Measurements from ENCODE around the gene TSPAN4. TPM values are rescaled to one million over a fixed set of nuclear protein-coding genes. Genes with fewer than 3 reads are reported as not detected.

TSPAN4 gene
- total RNA-seq, 2 experiments from 2014 or later: 9.4 to 12.1 TPM

GRCh38 chr11:833114-833791 lies 9.4 kb upstream of the TSPAN4 start:
- Histone ChIP-seq H3K4me1 (ENCODE audit: insufficient read depth, low read length, poor library complexity, severe bottlenecking) (peaks cover 19% of the 10 kb centered on the region), H3K9me2 (ENCODE audit: insufficient read depth, low read length) (no peaks in the 10 kb centered on the region), H3K9me3 (ENCODE audit: low read length) (no peaks in the 10 kb centered on the region), H2AFZ (ENCODE audit: low read length) (no peak overlapping the region), H3K4me3 (ENCODE audit: low read depth, low read length, poor library complexity, severe bottlenecking) (no peak overlapping the region), H4K20me1 (ENCODE audit: insufficient read depth, low read length) (0 out of 2 replicates have a peak, but pooled peaks cover 3% of the 10 kb centered on the region), H3K79me2 (ENCODE audit: insufficient read depth, low read depth, low read length) (no peaks in the 10 kb centered on the region), H3K36me3 (ENCODE audit: insufficient read depth, low read length) (peaks cover 8% of the 10 kb centered on the region; the same call in 1 of the 2 replicates), H3K4me2 (ENCODE audit: low read length) (no peak overlapping the region), H3K27ac (ENCODE audit: low read depth, low read length, poor library complexity, severe bottlenecking) (no peak overlapping the region)
- BruUV-seq (replicated peaks): no TSS peak
- TF ChIP-seq EZH2phosphoT487 (IDR thresholded peaks at IDR 0.05; ENCODE audit: borderline replicate concordance, low read depth, low read length) (no peak), CTCF (conservative IDR thresholded peaks at IDR 0.05; ENCODE audit: low read length) (no peak)
- DNase-seq (ENCODE audit: low spot score): no peak
- ChIA-PET POLR2A (no interaction called here), CTCF (ENCODE audit: unreplicated experiment) (no interaction called here)
- intact Hi-C loops (cut with micrococcal nuclease; ENCODE audit: unreplicated experiment): no loop called here

DNA sequence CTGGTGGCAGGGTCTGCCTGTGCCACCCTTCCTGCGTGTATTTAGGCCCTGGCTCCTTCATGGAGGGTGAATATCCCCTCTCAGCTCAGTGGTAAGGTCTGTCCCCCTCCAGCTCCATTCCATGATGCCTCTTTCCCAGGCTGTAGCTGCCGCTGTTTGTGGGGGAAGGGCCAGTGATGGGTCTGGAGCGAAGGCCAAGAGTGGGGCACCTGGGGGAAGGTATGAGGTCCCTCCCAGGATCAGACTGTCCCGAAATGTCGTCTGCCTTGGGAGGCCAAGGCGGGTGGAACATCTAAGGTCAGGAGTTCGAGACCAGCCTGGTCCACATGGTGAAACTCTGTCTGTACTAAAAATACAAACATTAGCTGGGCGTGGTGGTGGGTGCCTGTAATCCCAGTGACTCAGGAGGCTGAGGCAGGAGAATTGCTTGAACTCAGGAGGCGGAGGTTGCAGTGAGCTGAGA lies 8.8 kb upstream of the TSPAN4 start:
- Histone ChIP-seq H3K9me3 (ENCODE audit: low read length) (no peaks in the 10 kb centered on the region), H2AFZ (ENCODE audit: low read length) (no peak overlapping the region), H3K4me2 (ENCODE audit: low read length) (no peak overlapping the region), H3K79me2 (ENCODE audit: insufficient read depth, low read depth, low read length) (no peaks in the 10 kb centered on the region), H3K4me1 (ENCODE audit: insufficient read depth, low read length, poor library complexity, severe bottlenecking) (peaks cover 19% of the 10 kb centered on the region), H3K9me2 (ENCODE audit: insufficient read depth, low read length) (no peaks in the 10 kb centered on the region), H4K20me1 (ENCODE audit: insufficient read depth, low read length) (0 out of 2 replicates have a peak, but pooled peaks cover 3% of the 10 kb centered on the region), H3K27ac (ENCODE audit: low read depth, low read length, poor library complexity, severe bottlenecking) (no peak overlapping the region), H3K36me3 (ENCODE audit: insufficient read depth, low read length) (peaks cover 14% of the 10 kb centered on the region; the same call in 1 of the 2 replicates), H3K4me3 (ENCODE audit: low read depth, low read length, poor library complexity, severe bottlenecking) (no peak overlapping the region)
- POLR2A ChIA-PET: no interaction called here
- BruUV-seq (replicated peaks): no TSS peak
- CTCF ChIA-PET (ENCODE audit: unreplicated experiment): no interaction called here
- no peak for DNase-seq (ENCODE audit: low spot score)
- intact Hi-C loops (cut with micrococcal nuclease; ENCODE audit: unreplicated experiment): no loop called here
- TF ChIP-seq CTCF (conservative IDR thresholded peaks at IDR 0.05; ENCODE audit: low read length): no peak
- TF ChIP-seq EZH2phosphoT487 (IDR thresholded peaks at IDR 0.05; ENCODE audit: borderline replicate concordance, low read depth, low read length): no peak

Data from OCI-LY7 (cell line).